ENCODE measurements around the gene MUC5B.

Gene MUC5B

GRCh38 chr11:1302041-1302460, 79.2 kb downstream of the MUC5B start:
- Mint-ChIP-seq H3K36me3 (ENCODE audit: low read depth) (no peaks in the 10 kb centered on the region), H3K27ac (no peak overlapping the region), H3K4me3 (no peak overlapping the region), H3K9me3 (no peaks in the 10 kb centered on the region), H3K4me1 (ENCODE audit: low read depth) (peaks cover 3% of the 10 kb centered on the region), H3K27me3 (ENCODE audit: low read depth) (no peaks in the 10 kb centered on the region)
- no peak for DNase-seq (ENCODE audit: low spot score)

- no peak overlapping the region for H3K27ac Mint-ChIP-seq
- no peaks in the 10 kb centered on the region for H3K36me3 Mint-ChIP-seq (ENCODE audit: low read depth)
- H3K4me3 Mint-ChIP-seq, result no peak overlapping the region
- no peaks in the 10 kb centered on the region for H3K9me3 Mint-ChIP-seq
- H3K27me3 Mint-ChIP-seq (ENCODE audit: low read depth), result no peaks in the 10 kb centered on the region
- no peak for DNase-seq (ENCODE audit: low spot score)
- peaks cover 7% of the 10 kb centered on the region for H3K4me1 Mint-ChIP-seq (ENCODE audit: low read depth)
These were observed 79.7 kb downstream of the MUC5B start for GRCh38 chr11:1302461-1303125.

GRCh38 chr11:1303126-1303821, 80.4 kb downstream of the MUC5B start:
- Mint-ChIP-seq H3K36me3 (ENCODE audit: low read depth) (no peaks in the 10 kb centered on the region), H3K27ac (no peak overlapping the region), H3K27me3 (ENCODE audit: low read depth) (no peaks in the 10 kb centered on the region), H3K4me3 (no peak overlapping the region), H3K4me1 (ENCODE audit: low read depth) (peaks cover 10% of the 10 kb centered on the region), H3K9me3 (no peaks in the 10 kb centered on the region)
- DNase-seq (ENCODE audit: low spot score), result no peak

GRCh38 chr11:1303973-1304372, 81.1 kb downstream of the MUC5B start:
- H3K27ac Mint-ChIP-seq, result no peak overlapping the region
- H3K27me3 Mint-ChIP-seq (ENCODE audit: low read depth), result no peaks in the 10 kb centered on the region
- no peak overlapping the region for H3K4me3 Mint-ChIP-seq
- peaks cover 12% of the 10 kb centered on the region for H3K4me1 Mint-ChIP-seq (ENCODE audit: low read depth)
- no peak for DNase-seq (ENCODE audit: low spot score)
- no peaks in the 10 kb centered on the region for H3K9me3 Mint-ChIP-seq
- no peaks in the 10 kb centered on the region for H3K36me3 Mint-ChIP-seq (ENCODE audit: low read depth)

- H3K27me3 Mint-ChIP-seq (ENCODE audit: low read depth), result no peaks in the 10 kb centered on the region
- H3K27ac Mint-ChIP-seq, result no peak overlapping the region
These were observed 81.5 kb downstream of the MUC5B start for GRCh38 chr11:1304380-1304779.

GRCh38 chr11:1305063-1305495, 82.2 kb downstream of the MUC5B start:
- Mint-ChIP-seq H3K4me1 (ENCODE audit: low read depth) (peaks cover 12% of the 10 kb centered on the region), H3K4me3 (no peak overlapping the region), H3K27me3 (ENCODE audit: low read depth) (no peaks in the 10 kb centered on the region), H3K36me3 (ENCODE audit: low read depth) (no peaks in the 10 kb centered on the region), H3K9me3 (no peaks in the 10 kb centered on the region), H3K27ac (no peak overlapping the region)
- no peak for DNase-seq (ENCODE audit: low spot score)

More at GRCh38 chr11:1304380-1304779, 81.5 kb downstream of the MUC5B start:
- Mint-ChIP-seq H3K36me3 (ENCODE audit: low read depth) (no peaks in the 10 kb centered on the region), H3K4me1 (ENCODE audit: low read depth) (peaks cover 12% of the 10 kb centered on the region), H3K4me3 (no peak overlapping the region), H3K9me3 (no peaks in the 10 kb centered on the region)
- DNase-seq (ENCODE audit: low spot score), result no peak

GRCh38 chr11:1305501-1306056, 82.7 kb downstream of the MUC5B start:
- H3K9me3 Mint-ChIP-seq, result peaks cover 1% of the 10 kb centered on the region
- no peak for DNase-seq (ENCODE audit: low spot score)
- no peak overlapping the region for H3K27ac Mint-ChIP-seq
- H3K27me3 Mint-ChIP-seq (ENCODE audit: low read depth), result no peaks in the 10 kb centered on the region
- H3K4me3 Mint-ChIP-seq, result no peak overlapping the region
- H3K36me3 Mint-ChIP-seq (ENCODE audit: low read depth), result peaks cover 2% of the 10 kb centered on the region
- H3K4me1 Mint-ChIP-seq (ENCODE audit: low read depth), result peaks cover 15% of the 10 kb centered on the region

GRCh38 chr11:1306186-1307162, 83.6 kb downstream of the MUC5B start:
- H3K36me3 Mint-ChIP-seq (ENCODE audit: low read depth), result peaks cover 9% of the 10 kb centered on the region
- no peak for DNase-seq (ENCODE audit: low spot score)
- peaks cover 10% of the 10 kb centered on the region for H3K9me3 Mint-ChIP-seq
- H3K27ac Mint-ChIP-seq, result no peak overlapping the region
- H3K4me1 Mint-ChIP-seq (ENCODE audit: low read depth), result peaks cover 24% of the 10 kb centered on the region
- H3K4me3 Mint-ChIP-seq, result no peak overlapping the region
- peaks cover 3% of the 10 kb centered on the region for H3K27me3 Mint-ChIP-seq (ENCODE audit: low read depth)

GRCh38 chr11:1307163-1307870, 84.5 kb downstream of the MUC5B start:
- DNase-seq (ENCODE audit: low spot score), result no peak
- Mint-ChIP-seq H3K4me1 (ENCODE audit: low read depth) (peaks cover 25% of the 10 kb centered on the region), H3K27me3 (ENCODE audit: low read depth) (peaks cover 9% of the 10 kb centered on the region), H3K9me3 (peaks cover 16% of the 10 kb centered on the region), H3K27ac (no peak overlapping the region), H3K36me3 (ENCODE audit: low read depth) (peaks cover 9% of the 10 kb centered on the region), H3K4me3 (peak overlapping the region; percentile 41)

- Mint-ChIP-seq H3K4me1 (ENCODE audit: low read depth) (peaks cover 26% of the 10 kb centered on the region), H3K27me3 (ENCODE audit: low read depth) (peaks cover 13% of the 10 kb centered on the region), H3K36me3 (ENCODE audit: low read depth) (peaks cover 9% of the 10 kb centered on the region), H3K4me3 (peak overlapping the region; percentile 41), H3K27ac (peak overlapping the region; percentile 13), H3K9me3 (peaks cover 18% of the 10 kb centered on the region)
- DNase-seq (ENCODE audit: low spot score), result no peak
These were observed 85.3 kb downstream of the MUC5B start for GRCh38 chr11:1307998-1308742.

- Mint-ChIP-seq H3K36me3 (ENCODE audit: low read depth) (peaks cover 9% of the 10 kb centered on the region), H3K9me3 (peaks cover 21% of the 10 kb centered on the region), H3K4me1 (ENCODE audit: low read depth) (peaks cover 28% of the 10 kb centered on the region), H3K27me3 (ENCODE audit: low read depth) (peaks cover 19% of the 10 kb centered on the region), H3K4me3 (peak overlapping the region; percentile 41), H3K27ac (peak overlapping the region; percentile 13)
- DNase-seq (ENCODE audit: low spot score), result no peak
These were observed 86.1 kb downstream of the MUC5B start for GRCh38 chr11:1308743-1309497.
